H1 (cell line): ENCODE results near the gene TSPAN9. TPM values are rescaled to one million over a fixed set of nuclear protein-coding genes. Genes with fewer than 3 reads are reported as not detected.

ENCODE experiments used
- E2F6 ChIP-seq: IDR thresholded peaks from 2 replicates; pipeline ENCODE4 v1.6.1; 2012; ENCODE audit warnings: inconsistent platforms
- polyA plus RNA-seq, 7 experiments: library from polyadenylated mRNA; depleted of rRNA in 3 of 7; stranded (reverse) in 5 of 7; unstranded in 2 of 7; fragments of >200 nt in 5 of 7; fragments of 200-250 nt in 2 of 7; gene quantifications; 1 replicate in 5 of 7; 2 replicates in 1 of 7; 4 replicates in 1 of 7; pipeline versions ENCODE4 v1.2.1 to v1.2.3, GENCODE V29; 2011 to 2013; ENCODE audit warnings: missing spikeins in 2 of 7, mixed read lengths in 2 of 7
- total RNA-seq: library from RNA; stranded (reverse); fragmentation: NEBNext Ultra II Directional; extraction: Animal tissue kit (Norgen Biotek cat#: 25700); gene quantifications from 2 replicates; pipeline ENCODE4 v1.2.1, GENCODE V29; 2021

TSPAN9 gene
- total and polyA plus RNA-seq, 2 of the 8 experiments (the other 6 are each of a cell fraction or from before 2014, with no cell fraction given) = 11.5 to 29.1 TPM

GRCh38 chr12:3333583-3333982 is 256.4 kb downstream of the TSPAN9 start (continued):
- TF ChIP-seq E2F6 = peak; percentile 39; the same call in 1 of the 2 replicates
